Natural killer cell treated with Interleukin-12 subunit alpha and Interleukin-12 subunit beta and Interleukin-15 and Interleukin-18, amount 100 ng/mL, for 72 hours (primary cell): ENCODE results near the gene FMOD. TPM values are rescaled to one million over a fixed set of nuclear protein-coding genes. Genes with fewer than 3 reads are reported as not detected.
"Not testable (repeated sequence)": the region's sequence is repeated elsewhere in the genome, so short reads cannot be mapped to it uniquely, and the experiment has no call there.

Experiments used
- ATAC-seq, 2 donors: fragments of 150-1000 bp; cut with Tn5 transposase in 1 of 2; sonication (Bioruptor Pico), chemical (Tn5 transposase) in 1 of 2; 2 replicates each; pipeline ENCODE4 v1.10.0; 2021
- DNase-seq: peaks from one replicate; pipeline ENCODE4 v3.0.0; 2022; ENCODE audit warnings: low spot score
- H3K27ac Mint-ChIP-seq, 2 donors: 1 replicate in 1 of 2; 2 replicates in 1 of 2; pipeline ENCODE4 v1.8.0; 2022; ENCODE audit warnings: mixed read lengths in 2 of 2, mild to moderate bottlenecking in 1 of 2, moderate library complexity in 1 of 2
- H3K27me3 Mint-ChIP-seq, 2 donors: 1 replicate in 1 of 2; 2 replicates in 1 of 2; pipeline ENCODE4 v1.8.0; 2022; ENCODE audit warnings: mixed read lengths in 2 of 2
- H3K36me3 Mint-ChIP-seq: one replicate; pipeline ENCODE4 v1.8.0; 2022; ENCODE audit warnings: mixed read lengths
- H3K4me1 Mint-ChIP-seq, 2 donors: 1 replicate in 1 of 2; 2 replicates in 1 of 2; pipeline ENCODE4 v1.8.0; 2022; ENCODE audit warnings: low read depth in 2 of 2, mixed read lengths in 2 of 2, mild to moderate bottlenecking in 1 of 2
- H3K4me3 Mint-ChIP-seq: one replicate; pipeline ENCODE4 v1.8.0; 2022; ENCODE audit warnings: mixed read lengths
- H3K9me3 Mint-ChIP-seq: 2 replicates; pipeline ENCODE4 v1.8.0; 2022; ENCODE audit warnings: mixed read lengths
- total RNA-seq, 2 donors: library from RNA; stranded (reverse); gene quantifications; one replicate each; pipeline ENCODE4 v1.2.3, GENCODE V29; 2022

Gene FMOD
- total RNA-seq, 2 donors from 2014 or later, result not detected

GRCh38 chr1:203302894-203303293, 48.0 kb downstream of the FMOD start:
- DNase-seq, result no peak
- ATAC-seq, result no peak
- Mint-ChIP-seq H3K36me3 (peaks cover 16% of the 10 kb centered on the region), H3K27ac (peak overlapping the region; percentile 96 to 97), H3K4me1 (peaks cover 58 to 65% of the 10 kb centered on the region in 2 donors), H3K9me3 (no peaks in the 10 kb centered on the region), H3K27me3 (no peaks in the 10 kb centered on the region), H3K4me3 (peak overlapping the region; percentile 97)

- Mint-ChIP-seq H3K4me3 (no peak overlapping the region), H3K27me3 (no peaks in the 10 kb centered on the region), H3K36me3 (peaks cover 12% of the 10 kb centered on the region), H3K27ac (peak overlapping the region in 1 of 2 donors; percentile 96), H3K9me3 (no peaks in the 10 kb centered on the region), H3K4me1 (peaks cover 56 to 64% of the 10 kb centered on the region in 2 donors)
- DNase-seq (no peak), ATAC-seq (no peak)
Observed at GRCh38 chr1:203302456-203302855, 48.5 kb downstream of the FMOD start.

GRCh38 chr1:203301331-203301668, 49.6 kb downstream of the FMOD start:
- ATAC-seq, result no peak
- Mint-ChIP-seq H3K27me3 (no peaks in the 10 kb centered on the region), H3K36me3 (no peaks in the 10 kb centered on the region), H3K9me3 (no peaks in the 10 kb centered on the region), H3K27ac (peak overlapping the region; percentile 21 to 22), H3K4me1 (peaks cover 55 to 60% of the 10 kb centered on the region in 2 donors), H3K4me3 (no peak overlapping the region)
- DNase-seq, result no peak

GRCh38 chr1:203300441-203301330, 50.2 kb downstream of the FMOD start:
- ATAC-seq, result peak in 1 of 2 donors; percentile 39
- no peak for DNase-seq
- Mint-ChIP-seq H3K27me3 (no peaks in the 10 kb centered on the region), H3K9me3 (no peaks in the 10 kb centered on the region), H3K4me3 (peak overlapping the region; percentile 30), H3K27ac (peak overlapping the region; percentile 21 to 22), H3K36me3 (no peaks in the 10 kb centered on the region), H3K4me1 (peaks cover 60 to 64% of the 10 kb centered on the region in 2 donors)

GRCh38 chr1:203299719-203300429, 51.0 kb downstream of the FMOD start:
- ATAC-seq, H3K36me3 Mint-ChIP-seq, H3K27me3 Mint-ChIP-seq, DNase-seq, H3K9me3 Mint-ChIP-seq: not testable (repeated sequence)
- Mint-ChIP-seq H3K4me3 (peak overlapping the region; percentile 30), H3K4me1 (peaks cover 67 to 70% of the 10 kb centered on the region in 2 donors), H3K27ac (peak overlapping the region; percentile 21 to 22)

GRCh38 chr1:203299169-203299568, 51.8 kb downstream of the FMOD start:
- Mint-ChIP-seq H3K27ac (peak overlapping the region in 1 of 2 donors; percentile 1), H3K9me3 (no peaks in the 10 kb centered on the region), H3K27me3 (no peaks in the 10 kb centered on the region), H3K4me3 (no peak overlapping the region), H3K4me1 (peaks cover 63 to 68% of the 10 kb centered on the region in 2 donors), H3K36me3 (no peaks in the 10 kb centered on the region)
- no peak for DNase-seq
- ATAC-seq, result no peak

GRCh38 chr1:203296460-203297073, 54.4 kb downstream of the FMOD start:
- Mint-ChIP-seq H3K27ac (peak overlapping the region; percentile 29 to 64), H3K27me3 (no peaks in the 10 kb centered on the region), H3K4me3 (no peak overlapping the region), H3K36me3 (no peaks in the 10 kb centered on the region), H3K9me3 (no peaks in the 10 kb centered on the region), H3K4me1 (peaks cover 58 to 62% of the 10 kb centered on the region in 2 donors)
- ATAC-seq (no peak), DNase-seq (no peak)

GRCh38 chr1:203295796-203296195, 55.1 kb downstream of the FMOD start:
- H3K4me1 Mint-ChIP-seq, result peaks cover 60 to 64% of the 10 kb centered on the region in 2 donors
- H3K27ac Mint-ChIP-seq, result peak overlapping the region in 1 of 2 donors; percentile 63
- H3K36me3 Mint-ChIP-seq, result no peaks in the 10 kb centered on the region
- no peaks in the 10 kb centered on the region for H3K27me3 Mint-ChIP-seq
- no peak for ATAC-seq
- H3K9me3 Mint-ChIP-seq, result no peaks in the 10 kb centered on the region
- DNase-seq, result no peak
- no peak overlapping the region for H3K4me3 Mint-ChIP-seq

GRCh38 chr1:203291201-203292096, 59.5 kb downstream of the FMOD start:
- ATAC-seq (no peak), DNase-seq (no peak)
- peak overlapping the region; percentile 92 for H3K4me3 Mint-ChIP-seq
- H3K4me1 Mint-ChIP-seq, result peaks cover 79 to 80% of the 10 kb centered on the region in 2 donors
- H3K9me3 Mint-ChIP-seq, result no peaks in the 10 kb centered on the region
- H3K27ac Mint-ChIP-seq, result peak overlapping the region; percentile 98 to 99
- no peaks in the 10 kb centered on the region for H3K36me3 Mint-ChIP-seq
- no peaks in the 10 kb centered on the region for H3K27me3 Mint-ChIP-seq

Other genes with a start within 250 kb of the FMOD start
- gene ADORA1, start 223.4 kb downstream of the FMOD start, total RNA-seq, result not detected
- gene MYBPH, start 175.3 kb downstream of the FMOD start, total RNA-seq, result not detected
- gene CHI3L1, start 164.4 kb downstream of the FMOD start, total RNA-seq, result 1 to 10 TPM; 1.6 to 1.8 TPM
- gene CHIT1, start 121.4 kb downstream of the FMOD start, total RNA-seq, result 1 to 10 TPM in 1 of 2 donors, under 1 TPM in 1; 0.36 to 3.8 TPM
- 100 to 1,000 TPM in 1 of 2 donors, 10 to 100 TPM in 1; 82.6 to 157 TPM for gene BTG2, start 45.6 kb downstream of the FMOD start, total RNA-seq
- not detected for gene PRELP, start 124.7 kb upstream of the FMOD start, total RNA-seq
- gene OPTC, start 143.0 kb upstream of the FMOD start, total RNA-seq, result not detected